HG02588 (cell line): ENCODE measurements around the gene RALB.

Experiments used
- ATAC-seq: cut with Tn5 transposase; IDR thresholded peaks from one replicate; pipeline ENCODE4 v1.9.1; 2021; ENCODE audit warnings: mild to moderate bottlenecking, moderate library complexity; ENCODE audit not compliant: unreplicated experiment

The RALB gene

DNA sequence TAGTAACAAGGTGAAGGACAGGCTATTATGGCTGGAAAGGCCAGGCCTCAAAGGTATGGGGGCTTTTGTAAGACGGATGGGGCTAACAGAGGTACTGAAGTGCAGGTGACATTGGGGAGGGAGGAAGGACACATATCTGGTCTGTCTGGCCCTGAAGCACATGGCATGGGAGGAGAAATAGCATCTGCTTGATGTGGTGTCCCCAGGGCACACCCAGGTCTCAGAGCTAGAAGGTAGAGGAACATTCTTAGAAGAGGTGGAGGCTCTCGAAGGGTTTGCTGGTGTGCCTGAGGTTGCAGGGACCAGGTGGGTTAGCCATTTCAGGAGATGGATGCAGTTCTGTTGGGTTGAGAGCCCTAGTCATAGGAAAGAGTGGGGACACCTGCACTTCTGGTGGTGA lies 9.5 kb downstream of the RALB start:
- no peak for ATAC-seq

DNA sequence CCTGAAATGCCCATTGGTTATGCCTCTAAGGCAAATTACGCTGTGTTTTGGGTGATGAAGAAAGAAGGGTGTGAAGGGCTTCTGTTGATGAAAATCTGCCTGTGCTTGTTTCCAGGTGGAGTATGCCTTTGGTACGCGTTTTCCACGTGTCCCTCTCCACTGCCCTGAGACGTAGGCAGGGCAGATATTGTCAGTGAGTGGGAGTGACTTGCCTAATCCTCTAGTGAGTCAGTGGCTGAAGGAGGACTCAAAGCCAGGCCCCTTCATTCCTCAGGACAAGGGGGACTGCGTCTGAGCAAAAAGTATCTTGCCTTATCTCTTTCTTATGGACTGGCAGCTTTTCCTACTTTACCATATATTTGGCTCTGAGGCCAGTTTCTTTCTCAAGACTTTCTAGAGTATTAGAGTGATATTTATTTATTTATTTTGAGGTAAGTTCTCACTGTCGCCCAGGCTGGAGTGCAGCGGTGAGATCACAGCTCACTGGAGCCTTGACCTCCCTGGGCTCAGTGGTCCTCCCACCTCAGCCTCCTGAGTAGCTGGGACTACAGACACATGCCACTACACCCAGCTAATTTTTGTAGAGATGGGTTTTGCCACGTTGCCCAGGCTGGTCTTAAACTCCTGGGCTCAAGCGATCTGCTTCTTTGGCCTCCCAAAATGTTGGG lies 10.2 kb downstream of the RALB start:
- no peak for ATAC-seq

DNA sequence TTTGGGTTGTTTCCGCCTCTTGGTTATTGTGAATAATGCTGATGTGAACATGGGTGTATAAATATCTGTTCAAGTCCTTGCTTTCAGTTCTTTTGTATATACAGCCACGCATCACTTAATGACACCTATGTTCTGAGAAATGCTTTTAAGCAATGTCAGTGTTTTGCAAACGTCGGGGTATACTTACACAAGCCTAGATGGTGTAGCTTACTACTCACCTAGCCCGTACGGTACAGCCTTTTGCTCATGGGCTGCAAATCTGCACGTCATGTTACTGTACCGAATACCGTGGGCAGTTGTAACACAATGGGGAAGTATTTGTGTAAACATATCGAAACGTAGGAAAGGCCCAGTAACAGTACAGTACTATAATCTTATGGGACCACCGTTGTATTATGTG lies 12.4 kb downstream of the RALB start:
- no peak for ATAC-seq

DNA sequence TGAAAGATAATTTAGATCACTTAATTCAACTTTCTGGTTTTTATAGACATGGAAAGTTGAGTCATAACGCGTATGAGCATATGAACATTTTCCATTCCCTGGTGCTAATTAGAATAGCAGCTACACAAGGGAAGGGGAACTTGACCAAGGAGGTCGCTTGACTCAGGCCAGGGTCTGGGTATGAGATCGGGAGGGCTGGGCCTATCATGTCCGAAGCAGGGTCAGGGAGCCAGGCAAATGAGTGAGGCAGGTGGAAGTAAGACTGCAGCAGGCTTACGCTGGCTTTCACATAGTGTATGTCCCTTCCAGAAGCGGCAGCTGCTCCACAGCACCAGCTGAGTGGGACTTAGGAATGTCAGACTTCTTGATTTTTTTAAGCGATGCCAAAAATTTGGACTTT lies 14.7 kb downstream of the RALB start:
- no peak for ATAC-seq

DNA sequence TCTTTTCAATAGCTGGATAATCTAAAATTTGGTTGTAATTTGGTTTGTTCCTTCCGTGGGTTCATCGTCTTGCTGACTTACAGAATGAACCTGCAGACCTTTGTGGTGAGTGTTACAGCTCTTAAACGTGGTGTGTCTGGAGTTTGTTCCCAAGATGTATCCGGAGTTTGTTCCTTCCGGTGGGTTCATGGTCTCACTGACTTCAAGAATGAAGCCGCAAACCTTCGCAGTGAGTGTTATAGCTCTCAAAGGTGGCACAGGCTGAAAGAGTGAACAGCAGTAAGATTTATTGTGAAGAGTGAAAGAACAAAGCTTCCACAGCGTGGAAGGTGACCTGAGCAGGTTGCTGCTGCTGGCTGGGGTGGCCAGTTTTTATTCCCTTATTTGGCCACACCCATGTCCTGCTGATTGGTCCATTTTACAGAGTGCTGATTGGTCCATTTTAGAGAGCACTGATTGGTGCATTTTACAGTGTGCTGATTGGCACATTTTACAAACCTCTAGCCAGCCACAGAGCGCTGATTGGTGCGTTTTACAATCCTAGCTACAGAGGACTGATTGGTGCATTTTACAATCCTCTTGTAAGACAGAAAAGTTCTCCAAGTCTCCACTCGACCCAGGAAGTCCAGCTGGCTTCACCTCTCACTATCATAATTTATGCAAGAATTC lies 16.6 kb downstream of the RALB start:
- ATAC-seq = no peak

DNA sequence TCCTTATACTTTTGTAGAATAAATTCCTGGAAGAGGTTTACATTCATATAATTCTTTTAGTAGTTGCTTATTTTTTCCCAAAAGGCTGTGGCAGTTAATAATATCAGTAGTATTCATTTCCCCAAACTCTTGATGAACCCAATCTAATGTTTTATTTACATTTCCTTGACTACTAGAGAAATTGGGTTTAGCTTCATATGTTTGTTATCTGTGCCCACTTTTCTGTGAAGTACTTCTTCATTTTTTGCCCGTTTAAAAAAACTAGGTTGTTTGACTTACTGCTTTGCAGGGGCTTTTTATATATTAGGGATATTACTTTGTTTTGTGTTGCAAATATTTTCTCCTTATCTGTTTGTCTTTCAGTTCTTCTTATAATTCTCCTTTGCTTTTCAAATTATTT lies 17.2 kb downstream of the RALB start:
- no peak for ATAC-seq

DNA sequence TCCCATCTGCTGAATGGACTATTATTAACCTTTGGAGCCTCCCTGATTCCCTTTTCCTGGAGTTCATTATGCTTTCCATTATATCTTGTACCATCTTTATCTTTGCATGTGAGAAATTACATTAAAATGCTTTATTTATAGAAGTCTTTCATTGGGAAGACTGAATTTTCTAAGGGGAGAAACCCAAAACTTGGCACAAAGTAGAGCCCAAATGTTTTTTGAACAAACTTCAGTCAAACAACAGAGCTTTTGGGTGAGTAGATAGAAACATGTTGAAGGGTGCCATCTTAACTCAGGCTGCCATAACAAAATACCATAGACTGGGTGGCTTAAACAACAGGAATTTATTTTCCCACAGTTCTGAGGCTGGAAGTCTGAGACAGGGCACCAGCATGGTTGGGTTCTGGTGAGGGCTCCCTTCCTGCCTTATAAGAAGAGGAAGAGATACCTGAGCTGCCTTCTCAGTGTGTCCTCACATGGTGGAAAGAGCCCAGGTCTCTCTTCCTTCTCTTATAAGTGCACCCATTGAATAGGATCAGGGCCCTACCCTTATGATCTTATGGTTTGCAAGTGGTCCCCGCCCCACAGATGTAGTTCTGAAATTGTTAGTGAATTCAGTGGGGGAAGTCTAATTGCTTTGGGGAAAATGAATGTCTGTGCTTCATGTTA lies 19.2 kb downstream of the RALB start:
- ATAC-seq = no peak

DNA sequence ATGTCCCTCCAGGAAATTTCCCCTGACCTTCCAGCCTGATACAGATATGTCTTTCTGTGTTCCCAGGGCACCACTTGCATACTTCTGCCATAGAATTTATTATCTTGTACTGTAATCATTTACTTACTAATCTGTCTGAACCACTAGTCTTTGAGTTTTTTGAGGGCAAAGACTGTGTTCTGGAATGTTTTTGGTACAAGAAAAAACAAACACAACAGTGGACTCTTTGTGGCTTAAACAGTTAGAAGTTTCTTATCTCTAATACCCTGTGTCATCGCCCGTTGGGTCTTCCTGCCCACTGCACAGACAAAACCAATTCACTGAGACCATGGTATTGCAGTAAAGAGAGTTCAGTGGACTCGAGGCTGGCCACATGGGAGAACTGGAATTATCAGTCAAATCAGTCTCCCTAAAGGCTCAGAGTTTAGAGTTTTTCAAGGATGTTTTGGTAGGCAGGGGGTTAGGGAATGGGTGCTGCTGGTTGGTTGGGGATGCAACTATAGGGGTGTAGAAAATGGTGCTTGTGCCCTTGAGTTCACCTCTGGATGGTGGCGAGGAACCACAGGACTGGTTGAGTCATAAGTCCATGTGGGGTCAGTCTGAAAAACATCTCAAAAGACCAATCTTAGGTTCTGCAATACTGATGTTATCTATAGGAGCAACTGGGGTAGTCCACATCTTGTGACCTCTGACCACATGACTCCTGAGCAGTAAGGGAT lies 20.3 kb downstream of the RALB start:
- no peak for ATAC-seq

DNA sequence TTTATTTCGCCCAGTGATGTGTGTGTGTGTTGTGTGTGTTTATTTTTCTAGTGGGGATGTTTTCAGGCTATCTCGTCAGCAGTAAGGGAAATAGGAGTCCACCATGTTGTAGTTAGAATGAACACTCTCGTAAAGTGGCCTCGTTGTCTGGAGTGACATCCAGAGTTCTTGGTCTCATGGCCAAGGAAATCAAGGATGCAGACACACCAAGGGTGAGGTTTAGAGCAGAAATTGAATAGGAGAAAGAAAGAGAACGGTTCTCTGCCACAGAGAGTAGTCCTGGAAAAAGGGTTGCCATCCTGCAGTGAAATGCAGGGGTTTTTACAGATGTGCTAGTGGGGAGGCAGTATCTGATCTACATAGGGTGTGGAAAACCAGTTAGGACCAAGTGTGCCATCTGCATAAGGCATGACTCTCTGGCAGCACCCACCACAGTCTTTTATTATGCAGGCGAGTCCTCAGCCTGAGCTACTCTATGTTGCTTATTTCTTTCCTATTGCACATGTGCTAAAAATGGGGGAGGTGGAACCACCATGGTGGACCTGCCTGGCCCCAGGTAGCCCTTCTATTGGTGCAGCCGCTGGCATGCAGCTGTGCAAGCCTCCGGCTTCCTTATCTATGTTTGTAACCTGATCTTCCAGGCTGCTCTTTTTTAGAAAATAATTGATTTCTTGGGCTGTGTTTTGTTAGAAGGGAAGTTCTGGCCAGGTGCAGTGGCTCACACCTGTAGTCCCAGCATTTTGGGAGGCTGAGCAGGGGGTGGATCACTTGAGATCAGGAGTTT lies 23.2 kb downstream of the RALB start:
- ATAC-seq = no peak

DNA sequence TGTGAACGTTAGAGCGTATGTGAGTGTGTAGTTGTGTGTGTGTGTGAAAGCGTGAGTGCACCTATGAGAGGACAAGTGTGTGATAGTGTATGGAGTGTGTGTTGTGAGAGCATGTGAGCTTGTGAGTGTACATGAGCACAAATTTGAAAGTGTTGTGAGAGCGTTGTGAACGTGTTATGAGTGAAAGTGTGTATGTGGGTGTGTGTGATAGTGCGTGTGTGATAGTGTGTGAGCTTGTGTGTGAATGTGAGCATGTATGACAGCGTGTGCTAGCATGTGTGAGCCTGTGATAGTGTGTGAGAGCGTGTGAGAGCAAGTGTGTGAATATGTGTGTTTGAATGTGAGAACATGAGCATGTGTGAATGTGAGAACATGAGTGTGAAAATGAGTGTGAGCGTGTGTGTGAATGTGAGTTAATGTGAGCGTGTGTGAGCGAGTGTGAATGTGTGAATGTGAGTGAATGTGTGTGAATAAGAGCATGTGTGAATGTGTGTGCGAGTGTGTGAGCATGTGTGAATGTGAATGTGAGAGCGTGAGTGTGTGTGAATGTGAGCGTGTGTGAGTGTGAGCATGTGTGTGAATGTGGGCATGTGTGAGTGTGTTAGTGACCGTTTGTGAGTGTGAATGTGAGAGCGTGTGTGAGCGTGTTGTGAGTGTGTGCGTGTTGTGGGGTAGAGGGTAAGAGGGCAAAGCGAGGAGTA lies 25.0 kb downstream of the RALB start:
- ATAC-seq = no peak

DNA sequence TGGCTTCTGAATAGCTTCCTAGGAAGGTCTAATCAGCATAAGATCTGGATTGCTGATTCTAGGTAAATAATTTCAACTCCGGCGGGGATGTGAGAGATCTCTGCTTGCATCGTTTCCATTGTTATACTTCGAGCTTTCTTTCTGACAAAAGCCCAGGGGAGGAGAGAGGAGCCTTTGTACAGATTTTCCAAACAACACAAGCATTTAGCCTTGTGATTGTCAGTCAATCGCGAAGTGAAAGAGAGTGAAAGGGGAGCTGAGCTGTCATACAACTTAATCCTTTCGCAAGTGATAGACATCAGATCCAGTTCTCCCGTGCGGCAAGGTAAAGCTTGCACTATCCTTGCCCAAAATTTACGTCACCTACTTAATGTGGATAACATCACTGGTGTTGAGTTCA lies 26.2 kb downstream of the RALB start:
- ATAC-seq = no peak

DNA sequence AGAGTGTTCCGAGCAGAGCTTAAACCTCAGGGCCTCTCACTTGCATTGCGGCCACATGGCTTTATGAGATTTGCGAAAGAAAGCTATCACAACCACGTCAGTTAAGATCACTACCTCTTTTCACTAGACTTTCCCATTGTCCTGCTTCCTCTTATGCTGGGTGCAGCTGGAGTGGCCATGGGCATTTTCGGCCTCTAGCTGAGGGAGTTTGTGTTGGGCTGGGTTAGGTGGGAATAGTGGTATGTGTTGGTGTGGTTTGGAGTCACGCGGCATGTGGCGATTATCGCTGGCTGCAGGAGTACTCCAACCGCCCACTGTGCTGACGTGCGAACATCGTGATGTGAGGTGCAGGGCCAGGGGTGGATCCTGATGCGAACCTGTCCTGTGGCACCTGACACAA lies 27.1 kb downstream of the RALB start:
- ATAC-seq = no peak

DNA sequence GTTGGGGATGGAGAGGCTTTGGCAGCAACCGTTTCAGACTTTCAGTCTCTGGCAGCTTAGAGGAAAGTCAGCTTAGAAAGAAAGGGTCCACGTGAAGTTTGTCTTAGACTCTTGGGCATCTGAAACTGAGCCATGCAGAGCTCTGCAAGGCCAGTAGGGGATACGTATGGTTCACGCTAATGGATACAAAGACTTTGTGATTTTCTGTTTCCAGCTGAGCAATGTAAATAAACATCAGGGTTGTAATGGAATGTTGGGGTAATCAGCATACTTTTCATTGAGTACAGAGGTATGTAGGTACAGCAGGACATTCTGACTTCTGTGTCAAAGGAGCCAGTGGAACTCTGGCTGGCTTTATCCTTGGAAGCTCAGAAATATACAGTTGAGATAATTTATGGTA lies 31.0 kb downstream of the RALB start:
- no peak for ATAC-seq

DNA sequence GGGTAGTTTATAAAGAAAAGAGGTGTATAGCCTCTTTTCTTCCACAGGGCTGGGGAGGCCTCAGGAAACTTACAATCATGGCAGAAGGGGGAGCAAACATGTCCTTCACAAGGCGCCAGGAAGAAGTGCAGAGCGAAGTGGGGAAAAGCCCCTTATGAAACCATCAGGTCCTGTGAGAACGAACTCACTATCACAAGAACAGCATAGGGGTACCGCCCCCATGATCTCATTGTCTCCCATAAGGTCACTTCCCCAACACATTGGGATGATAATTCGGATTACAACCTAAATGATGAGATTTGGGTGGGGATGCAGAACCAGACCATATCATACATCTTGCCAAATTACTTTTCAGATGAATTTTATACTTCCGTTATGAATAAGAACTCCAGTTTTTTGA lies 32.4 kb downstream of the RALB start:
- ATAC-seq = no peak

DNA sequence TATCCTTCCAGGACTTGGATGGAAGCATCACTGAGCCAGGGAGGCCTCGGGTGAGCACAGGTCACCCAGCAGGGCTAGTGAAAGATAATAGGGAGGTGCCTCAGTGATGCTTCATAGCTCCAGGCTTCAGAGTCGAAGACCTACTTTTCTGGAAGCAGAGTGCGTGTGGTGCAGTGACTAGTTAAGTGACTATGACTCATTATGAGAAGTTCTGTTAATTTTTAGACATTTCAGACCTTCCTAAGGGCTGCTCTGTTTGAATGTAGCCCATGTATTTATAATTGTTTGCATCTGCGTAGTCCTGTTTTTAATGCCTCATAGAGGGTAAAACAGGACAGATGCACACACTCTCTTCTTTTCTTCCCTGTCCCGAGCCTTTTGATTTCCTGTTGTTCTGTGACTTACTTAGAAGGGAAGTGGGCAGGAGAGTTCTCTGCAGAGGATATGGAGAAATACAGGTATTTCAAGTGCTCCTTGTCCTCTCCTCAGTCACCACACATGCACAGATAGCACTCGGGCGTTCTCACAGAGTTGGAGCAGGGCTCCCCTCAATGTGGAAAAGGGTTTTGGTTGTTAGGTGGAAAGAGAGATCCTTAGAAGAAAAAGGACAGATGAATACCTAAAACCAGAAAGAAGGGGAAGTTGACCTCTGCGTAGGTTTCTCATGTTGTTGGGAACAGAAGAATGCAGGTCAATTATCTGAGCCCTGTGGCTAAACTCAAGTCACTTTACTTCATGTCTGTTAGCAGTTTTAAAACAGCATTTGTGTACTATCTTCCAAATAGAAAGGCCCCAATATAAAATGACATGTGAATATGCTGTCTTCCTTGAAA lies 34.7 kb downstream of the RALB start:
- ATAC-seq = peak; percentile 99

DNA sequence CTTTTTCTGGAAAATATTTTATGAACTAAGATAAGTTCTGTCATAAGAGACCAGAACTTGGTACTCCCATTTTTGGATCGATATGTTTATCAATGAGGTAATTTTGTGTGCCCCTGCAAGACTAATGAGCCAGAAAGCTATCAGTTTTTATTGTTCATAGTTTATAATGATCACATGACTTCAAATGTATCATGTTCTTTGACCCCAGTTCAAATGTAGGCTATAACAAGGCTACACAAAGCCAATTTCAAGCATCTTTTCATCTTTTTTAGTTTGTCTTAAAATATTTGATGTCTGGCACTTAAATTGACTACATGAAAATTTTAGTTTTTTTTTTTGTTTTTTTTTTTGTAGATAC lies 35.3 kb downstream of the RALB start:
- no peak for ATAC-seq

DNA sequence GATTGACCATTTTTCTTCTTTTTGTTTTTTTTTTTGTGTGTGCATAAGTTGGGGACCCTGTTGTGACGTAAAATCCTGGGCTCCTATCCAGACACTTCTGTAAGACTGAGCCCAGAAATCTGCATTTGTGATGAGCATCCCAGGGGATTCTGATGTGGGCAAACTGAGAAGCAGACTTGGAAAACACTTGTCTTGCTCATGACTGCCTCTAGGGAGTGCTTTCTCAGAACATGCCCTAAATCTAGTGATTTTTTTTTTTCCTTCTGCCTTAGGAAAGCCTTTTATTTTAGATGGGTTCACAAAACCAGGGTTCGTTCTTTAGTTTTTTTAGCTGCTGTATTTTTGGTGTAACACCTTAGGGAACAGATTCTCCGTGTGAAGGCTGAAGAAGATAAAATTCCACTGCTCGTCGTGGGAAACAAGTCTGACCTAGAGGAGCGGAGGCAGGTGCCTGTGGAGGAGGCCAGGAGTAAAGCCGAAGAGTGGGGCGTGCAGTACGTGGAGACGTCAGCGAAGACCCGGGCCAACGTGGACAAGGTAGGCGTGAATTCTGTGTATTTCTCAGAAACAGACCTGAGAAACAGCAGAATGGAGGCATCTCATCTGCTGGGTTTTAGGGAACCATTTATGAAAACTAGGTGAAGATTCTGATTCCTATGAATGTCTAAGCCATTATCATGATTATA lies 36.7 kb downstream of the RALB start:
- ATAC-seq = no peak

DNA sequence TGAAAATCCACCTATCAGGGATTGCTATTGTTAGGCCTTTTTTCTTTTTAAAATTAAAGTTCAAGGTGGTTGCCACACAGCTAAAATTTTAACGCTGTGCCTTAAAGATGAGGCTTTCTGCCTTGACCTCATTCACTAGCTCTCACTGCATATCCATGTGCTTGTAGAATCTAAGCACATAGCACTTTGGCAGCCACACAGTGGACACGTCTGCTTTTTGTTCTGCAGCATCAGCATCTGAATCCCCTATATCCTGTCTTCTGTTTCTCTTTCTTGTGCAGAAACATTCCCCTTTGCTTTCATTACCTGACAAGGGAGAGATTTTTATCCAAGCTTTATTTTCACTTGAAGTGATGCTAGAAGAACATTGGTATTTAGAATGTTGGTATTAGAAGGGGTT lies 38.1 kb downstream of the RALB start:
- ATAC-seq = no peak
